AG04450 (cell line): ENCODE data around the gene PUM2. TPM values are rescaled to one million over a fixed set of nuclear protein-coding genes. Genes with fewer than 3 reads are reported as not detected.

Experiments used
- CTCF ChIA-PET: fragments of 300-600, 350-600 bp; formaldehyde crosslinking; extraction: SDS; loops from one replicate; lab custom pipeline; 2022; ENCODE audit warnings: antibody characterized with exemption, inconsistent platforms; lab: Charles Lee
- POLR2A ChIA-PET: fragments of 350-600 bp; formaldehyde crosslinking; extraction: SDS; loops from one replicate; lab custom pipeline; 2021; ENCODE audit warnings: antibody characterized with exemption, inconsistent platforms; lab: Yijun Ruan, JAX
- DNase-seq: peaks from one replicate; pipeline ENCODE4 v3.0.0-alpha.2; 2011; ENCODE audit warnings: low read depth, low spot score
- H3K27ac ChIP-seq: one replicate; pipeline ENCODE4 v1.5.1; 2012; ENCODE audit warnings: low read depth, low read length, control low read depth
- H3K27me3 ChIP-seq: one replicate; pipeline ENCODE4 v1.6.0; 2012; ENCODE audit warnings: low read length; ENCODE audit not compliant: control insufficient read depth, insufficient read depth
- H3K4me3 ChIP-seq: 2 replicates; pipeline ENCODE4 v1.5.1; 2011; ENCODE audit warnings: mild to moderate bottlenecking, low read depth, low read length, control low read depth
- H3K9me3 ChIP-seq: 2 replicates; pipeline ENCODE4 v1.5.1; 2012; ENCODE audit warnings: low read length; ENCODE audit not compliant: control insufficient read depth, insufficient read depth
- polyA plus RNA-seq: library from polyadenylated mRNA; depleted of rRNA; stranded (reverse); fragments of >200 nt; gene quantifications from 2 replicates; pipeline ENCODE4 v1.2.3, GENCODE V29; 2011
- TF ChIP-seq, protein P1 (sequence below): IDR thresholded peaks from 2 replicates; pipeline ENCODE4 v1.5.1; 2011; ENCODE audit warnings: low read depth, low read length, control low read depth, inconsistent platforms

PUM2 gene
- polyA plus RNA-seq, 1 experiment = 53.7 TPM

GRCh38 chr2:20212459-20212870 is 138.2 kb downstream of the PUM2 start:
- Histone ChIP-seq H3K9me3 (no peaks in the 10 kb centered on the region), H3K27ac (no peak overlapping the region), H3K4me3 (no peak overlapping the region), H3K27me3 (no peaks in the 10 kb centered on the region)
- ChIA-PET POLR2A (no interaction called here), CTCF (no interaction called here)
- no peak for DNase-seq
- TF ChIP-seq, protein P1, sequence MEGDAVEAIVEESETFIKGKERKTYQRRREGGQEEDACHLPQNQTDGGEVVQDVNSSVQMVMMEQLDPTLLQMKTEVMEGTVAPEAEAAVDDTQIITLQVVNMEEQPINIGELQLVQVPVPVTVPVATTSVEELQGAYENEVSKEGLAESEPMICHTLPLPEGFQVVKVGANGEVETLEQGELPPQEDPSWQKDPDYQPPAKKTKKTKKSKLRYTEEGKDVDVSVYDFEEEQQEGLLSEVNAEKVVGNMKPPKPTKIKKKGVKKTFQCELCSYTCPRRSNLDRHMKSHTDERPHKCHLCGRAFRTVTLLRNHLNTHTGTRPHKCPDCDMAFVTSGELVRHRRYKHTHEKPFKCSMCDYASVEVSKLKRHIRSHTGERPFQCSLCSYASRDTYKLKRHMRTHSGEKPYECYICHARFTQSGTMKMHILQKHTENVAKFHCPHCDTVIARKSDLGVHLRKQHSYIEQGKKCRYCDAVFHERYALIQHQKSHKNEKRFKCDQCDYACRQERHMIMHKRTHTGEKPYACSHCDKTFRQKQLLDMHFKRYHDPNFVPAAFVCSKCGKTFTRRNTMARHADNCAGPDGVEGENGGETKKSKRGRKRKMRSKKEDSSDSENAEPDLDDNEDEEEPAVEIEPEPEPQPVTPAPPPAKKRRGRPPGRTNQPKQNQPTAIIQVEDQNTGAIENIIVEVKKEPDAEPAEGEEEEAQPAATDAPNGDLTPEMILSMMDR = no peak

DNA sequence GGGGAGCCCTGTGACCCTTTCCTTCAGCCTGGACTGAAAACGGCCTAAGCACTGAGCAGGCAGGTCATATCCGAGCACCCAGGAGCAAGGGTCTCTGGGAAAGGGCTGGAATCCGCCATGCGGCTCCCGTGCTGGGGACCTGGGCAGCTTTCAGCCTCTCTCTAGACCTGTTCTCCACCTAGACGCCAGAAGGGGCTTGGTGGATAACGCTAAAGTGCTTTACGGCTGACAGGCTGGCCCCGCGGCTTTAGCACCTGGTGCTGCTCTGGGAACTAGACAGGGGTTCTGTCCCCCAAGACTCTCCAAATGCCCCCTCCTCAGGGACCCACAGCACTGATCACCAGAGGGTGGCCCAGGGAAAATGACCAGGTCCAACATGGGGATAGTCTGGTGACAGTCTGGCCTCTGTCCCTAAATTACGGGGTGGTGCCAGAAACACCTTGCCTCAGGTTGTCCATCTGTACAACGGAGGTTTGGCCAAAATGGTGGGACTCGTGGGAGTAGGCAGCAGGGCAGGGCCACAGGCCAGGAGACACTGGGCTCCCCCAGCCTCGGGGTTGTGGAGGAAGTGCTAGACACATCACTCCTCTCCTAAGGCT is 138.7 kb downstream of the PUM2 start:
- TF ChIP-seq, protein P1 = no peak
- DNase-seq = no peak
- Histone ChIP-seq H3K9me3 (no peaks in the 10 kb centered on the region), H3K27ac (no peak overlapping the region), H3K4me3 (no peak overlapping the region), H3K27me3 (no peaks in the 10 kb centered on the region)
- CTCF ChIA-PET = no interaction called here
- POLR2A ChIA-PET = no interaction called here

DNA sequence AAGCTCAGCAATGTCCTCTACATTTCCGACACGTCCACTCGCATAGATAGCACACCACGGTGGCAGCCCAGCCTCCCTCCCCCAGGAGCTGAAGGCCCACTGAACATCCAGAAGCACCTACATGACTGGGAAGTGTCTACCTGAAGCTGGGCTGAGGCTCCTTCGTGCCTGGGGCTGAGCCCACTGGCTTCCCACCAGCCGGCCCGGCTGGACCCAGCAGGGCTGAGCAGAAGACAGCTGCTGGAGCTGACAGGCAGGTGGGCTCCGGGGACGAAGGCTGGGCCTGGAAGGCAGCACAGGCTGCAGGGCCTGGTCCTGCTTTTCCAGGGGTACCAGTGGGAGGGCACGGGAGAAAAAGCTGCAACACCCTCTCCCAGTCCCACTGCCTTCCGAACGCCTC is 139.2 kb downstream of the PUM2 start:
- Histone ChIP-seq H3K9me3 (no peaks in the 10 kb centered on the region), H3K27me3 (no peaks in the 10 kb centered on the region), H3K4me3 (no peak overlapping the region), H3K27ac (no peak overlapping the region)
- TF ChIP-seq, protein P1 = no peak
- DNase-seq = no peak
- POLR2A ChIA-PET = no interaction called here
- CTCF ChIA-PET = no interaction called here

GRCh38 chr2:20210462-20210861 is 140.2 kb downstream of the PUM2 start:
- CTCF ChIA-PET = interaction anchor here (1.1 to 1.6 kb wide), 2 partner anchors 19 to 195 kb away, joined by 3 to 4 read pairs; no protein-coding TSS in a partner anchor
- TF ChIP-seq, protein P1 = no peak
- no peak overlapping the region for H3K27ac ChIP-seq
- no peak overlapping the region for H3K4me3 ChIP-seq
- no peaks in the 10 kb centered on the region for H3K9me3 ChIP-seq
- no peaks in the 10 kb centered on the region for H3K27me3 ChIP-seq
- DNase-seq = no peak
- POLR2A ChIA-PET = no interaction called here

DNA sequence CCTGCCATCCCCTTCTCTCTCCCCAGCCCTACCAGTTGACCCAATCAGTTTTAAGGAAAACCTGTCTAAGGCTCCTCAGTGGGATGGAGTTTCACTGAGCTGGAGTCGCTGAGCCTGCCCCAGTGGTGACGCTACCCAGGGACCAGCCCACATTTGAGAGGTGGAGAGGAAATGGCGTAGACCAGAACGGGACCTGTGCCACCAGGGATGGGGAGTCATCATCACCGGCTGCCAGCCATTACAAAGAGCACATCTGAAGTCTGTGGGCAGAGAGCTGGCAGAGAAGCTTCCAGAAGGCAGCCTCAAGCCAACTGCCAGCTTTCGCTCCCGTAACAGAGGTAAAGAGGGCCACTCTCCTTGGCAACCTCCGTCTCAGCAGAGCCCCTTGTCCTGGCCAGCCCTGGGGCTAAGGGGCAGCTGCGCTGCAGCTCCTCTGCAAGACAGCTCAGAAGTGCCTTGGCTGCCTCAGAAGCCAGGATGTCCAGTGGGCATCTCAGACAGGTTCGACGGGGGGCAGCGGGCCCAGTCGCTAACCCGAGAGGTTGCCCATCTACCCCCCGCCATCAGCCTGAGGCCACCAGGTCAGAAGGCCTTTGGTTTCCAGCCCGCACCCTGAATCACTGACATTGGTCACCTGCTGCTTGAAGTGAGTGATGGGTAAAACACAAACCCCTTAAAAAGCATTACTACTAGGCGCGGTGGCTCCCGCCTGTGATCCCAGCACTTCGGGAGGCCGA is 141.1 kb downstream of the PUM2 start:
- Histone ChIP-seq H3K27me3 (no peaks in the 10 kb centered on the region), H3K27ac (no peak overlapping the region), H3K4me3 (no peak overlapping the region), H3K9me3 (no peaks in the 10 kb centered on the region)
- no peak for DNase-seq
- POLR2A ChIA-PET = no interaction called here
- CTCF ChIA-PET = interaction anchor here (1.1 to 1.6 kb wide), 2 partner anchors 19 to 194 kb away, joined by 3 to 4 read pairs; no protein-coding TSS in a partner anchor
- TF ChIP-seq, protein P1 = no peak
